H1 (cell line): ENCODE results near the gene TSPEAR. TPM values are rescaled to one million over a fixed set of nuclear protein-coding genes. Genes with fewer than 3 reads are reported as not detected.

Experiments
- CHD7 ChIP-seq: fragments of 300-600 bp; sonication (generic); IDR thresholded peaks from 2 replicates; pipeline ENCODE4 v1.7.1; 2012; ENCODE audit warnings: low read length, moderate library complexity, mild to moderate bottlenecking, inconsistent platforms; ENCODE audit not compliant: insufficient replicate concordance
- JUN ChIP-seq: IDR thresholded peaks from 2 replicates; pipeline ENCODE4 v1.6.1; 2011; ENCODE audit warnings: low read depth, mild to moderate bottlenecking, improper control_type of control experiment, low read length
- MAX ChIP-seq: IDR thresholded peaks from 2 replicates; pipeline ENCODE4 v1.6.1; 2012; ENCODE audit warnings: inconsistent platforms
- NANOG ChIP-seq: IDR thresholded peaks from 2 replicates; pipeline ENCODE4 v1.6.1; 2011; ENCODE audit warnings: low read length, low read depth, mild to moderate bottlenecking, inconsistent platforms; ENCODE audit not compliant: insufficient read depth, poor library complexity, severe bottlenecking
- SIN3A ChIP-seq, 2 experiments: IDR thresholded peaks in 1 of 2; conservative IDR thresholded peaks in 1 of 2; 2 replicates each; pipeline ENCODE4 v1.6.1; 2011 to 2012; ENCODE audit warnings: low read length in 2 of 2, improper control_type of control experiment in 1 of 2, low read depth in 1 of 2, mild to moderate bottlenecking in 1 of 2
- SIRT6 ChIP-seq: IDR thresholded peaks from one replicate; pipeline ENCODE4 v1.7.1; 2012; ENCODE audit warnings: low read length, inconsistent platforms
- SP2 ChIP-seq: IDR thresholded peaks from 2 replicates; pipeline ENCODE4 v1.6.1; 2012; ENCODE audit warnings: mild to moderate bottlenecking, low read length, inconsistent platforms
- TEAD4 ChIP-seq: IDR thresholded peaks from 2 replicates; pipeline ENCODE4 v1.6.1; 2012; ENCODE audit warnings: low read depth, low read length, inconsistent platforms, mixed read lengths
- YY1 ChIP-seq: IDR thresholded peaks from 2 replicates; pipeline ENCODE4 v1.6.1; 2011; ENCODE audit warnings: low read depth, mild to moderate bottlenecking, low read length
- polyA plus RNA-seq, 7 experiments: library from polyadenylated mRNA; depleted of rRNA in 3 of 7; stranded (reverse) in 5 of 7; unstranded in 2 of 7; fragments of >200 nt in 5 of 7; fragments of 200-250 nt in 2 of 7; gene quantifications; 1 replicate in 5 of 7; 2 replicates in 1 of 7; 4 replicates in 1 of 7; pipeline versions ENCODE4 v1.2.1 to v1.2.3, GENCODE V29; 2011 to 2013; ENCODE audit warnings: missing spikeins in 2 of 7, mixed read lengths in 2 of 7
- total RNA-seq: library from RNA; stranded (reverse); fragmentation: NEBNext Ultra II Directional; extraction: Animal tissue kit (Norgen Biotek cat#: 25700); gene quantifications from 2 replicates; pipeline ENCODE4 v1.2.1, GENCODE V29; 2021
- TF ChIP-seq, protein P1 (sequence below): IDR thresholded peaks from 2 replicates; pipeline ENCODE4 v1.6.1; 2011; ENCODE audit warnings: low read length, improper control_type of control experiment

TSPEAR gene
- total and polyA plus RNA-seq, 2 of the 8 experiments (the other 6 are each of a cell fraction or from before 2014, with no cell fraction given), result 0.58 to 0.89 TPM

GRCh38 chr21:44540741-44541288 is 170.6 kb downstream of the TSPEAR start (continued):
- TF ChIP-seq CHD7 (no peak), NANOG (no peak), TEAD4 (no peak), SIN3A (conservative IDR thresholded peaks at IDR 0.05 in 1 of 2, IDR thresholded peaks at IDR 0.05 in 1 of 2; ENCODE audit: low read depth in 1 of 2, low read length in 2 of 2) (no peak), MAX (no peak), YY1 (no peak), SP2 (no peak), SIRT6 (no peak), JUN (no peak)
- TF ChIP-seq, protein P1, sequence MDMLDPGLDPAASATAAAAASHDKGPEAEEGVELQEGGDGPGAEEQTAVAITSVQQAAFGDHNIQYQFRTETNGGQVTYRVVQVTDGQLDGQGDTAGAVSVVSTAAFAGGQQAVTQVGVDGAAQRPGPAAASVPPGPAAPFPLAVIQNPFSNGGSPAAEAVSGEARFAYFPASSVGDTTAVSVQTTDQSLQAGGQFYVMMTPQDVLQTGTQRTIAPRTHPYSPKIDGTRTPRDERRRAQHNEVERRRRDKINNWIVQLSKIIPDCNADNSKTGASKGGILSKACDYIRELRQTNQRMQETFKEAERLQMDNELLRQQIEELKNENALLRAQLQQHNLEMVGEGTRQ, result no peak
